ENCODE data around the gene CLTCL1. TPM values are rescaled to one million over a fixed set of nuclear protein-coding genes. Genes with fewer than 3 reads are reported as not detected.

CLTCL1 gene
- total RNA-seq, 4 donors from 2014 or later, result 3.8 to 8.6 (median 5.6) TPM

DNA sequence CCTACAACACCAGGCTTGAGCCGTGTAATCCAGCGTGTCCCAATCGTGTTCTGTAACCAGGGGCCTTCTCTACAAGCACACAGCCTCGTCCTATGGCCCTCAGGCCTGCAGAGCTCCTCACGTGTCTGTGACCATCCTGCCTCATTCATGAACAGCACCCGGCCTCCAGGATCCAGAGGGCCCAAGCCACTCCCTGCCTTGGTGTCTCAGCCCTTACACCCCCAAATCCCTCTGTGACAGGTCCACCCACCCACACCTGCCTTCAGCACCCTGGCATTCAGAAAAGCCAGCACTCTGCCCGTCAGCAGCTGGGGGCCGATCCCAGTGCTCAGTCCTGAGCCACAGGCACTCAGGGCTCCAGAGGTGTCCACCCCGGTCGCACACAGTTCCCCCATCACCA, 154.6 kb downstream of the CLTCL1 start:
- no peak for TF ChIP-seq POLR2A (IDR thresholded peaks at IDR 0.05)
- no peak for TF ChIP-seq POLR2AphosphoS5 (IDR thresholded peaks at IDR 0.05)
- no peak for TF ChIP-seq EP300 (IDR thresholded peaks at IDR 0.05; ENCODE audit: low read depth)
- TF ChIP-seq, protein P1, sequence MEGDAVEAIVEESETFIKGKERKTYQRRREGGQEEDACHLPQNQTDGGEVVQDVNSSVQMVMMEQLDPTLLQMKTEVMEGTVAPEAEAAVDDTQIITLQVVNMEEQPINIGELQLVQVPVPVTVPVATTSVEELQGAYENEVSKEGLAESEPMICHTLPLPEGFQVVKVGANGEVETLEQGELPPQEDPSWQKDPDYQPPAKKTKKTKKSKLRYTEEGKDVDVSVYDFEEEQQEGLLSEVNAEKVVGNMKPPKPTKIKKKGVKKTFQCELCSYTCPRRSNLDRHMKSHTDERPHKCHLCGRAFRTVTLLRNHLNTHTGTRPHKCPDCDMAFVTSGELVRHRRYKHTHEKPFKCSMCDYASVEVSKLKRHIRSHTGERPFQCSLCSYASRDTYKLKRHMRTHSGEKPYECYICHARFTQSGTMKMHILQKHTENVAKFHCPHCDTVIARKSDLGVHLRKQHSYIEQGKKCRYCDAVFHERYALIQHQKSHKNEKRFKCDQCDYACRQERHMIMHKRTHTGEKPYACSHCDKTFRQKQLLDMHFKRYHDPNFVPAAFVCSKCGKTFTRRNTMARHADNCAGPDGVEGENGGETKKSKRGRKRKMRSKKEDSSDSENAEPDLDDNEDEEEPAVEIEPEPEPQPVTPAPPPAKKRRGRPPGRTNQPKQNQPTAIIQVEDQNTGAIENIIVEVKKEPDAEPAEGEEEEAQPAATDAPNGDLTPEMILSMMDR (IDR thresholded peaks at IDR 0.05), result no peak
- H3K4me1 ChIP-seq, result no peaks in the 10 kb centered on the region
- peaks cover 0 to 41% (median 20%) of the 10 kb centered on the region in 4 donors for H3K36me3 ChIP-seq
- H3K9me3 ChIP-seq, result no peaks in the 10 kb centered on the region
- in situ Hi-C loops (cut with MboI; ENCODE audit: low pct_ligation_motif_present in 1 of 4, low pct_unique_long_range_greater_than_20kb in 1 of 4, low sequenced_read_pairs in 3 of 4) (loop anchor here in 1 of 4 donors (25.0 kb wide), 1 partner anchor 500 kb away; no protein-coding TSS in a partner anchor), intact Hi-C loops (cut with DNase I; ENCODE audit: low total_unique reads) (no loop called here)
- no peak for DNase-seq
- no peaks in the 10 kb centered on the region for H3K27me3 ChIP-seq
- H3K4me3 ChIP-seq, result no peak overlapping the region
- 94% methylated on average over 10 of the region's 10 CpGs; no CpG with 5 or more reads in 1 of the 2 donors for WGBS, 2 donors (ENCODE audit: low coverage in 1 of 2)
- no peak overlapping the region for H3K27ac ChIP-seq

DNA sequence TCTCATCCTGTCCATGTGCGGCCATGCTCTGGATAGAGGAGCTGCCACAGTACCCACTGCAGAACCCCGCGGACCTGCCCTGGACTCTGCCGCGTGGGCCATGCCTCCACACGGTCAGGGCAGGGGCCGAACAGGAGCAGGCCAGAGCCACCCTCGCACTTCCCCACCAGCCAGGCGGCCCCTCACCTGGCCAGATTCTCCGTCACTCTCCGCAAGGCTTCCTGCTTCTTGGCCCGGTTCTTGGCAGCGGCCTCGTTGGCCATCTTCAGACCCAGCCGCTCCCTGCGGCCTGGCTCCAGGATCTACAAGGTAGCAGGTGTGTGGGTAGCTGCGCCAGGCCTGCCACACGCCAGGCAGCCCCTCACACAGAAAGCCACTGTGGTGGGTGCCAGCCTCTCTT, 156.6 kb downstream of the CLTCL1 start:
- intact Hi-C loops (cut with DNase I; ENCODE audit: low total_unique reads), result no loop called here
- H3K9me3 ChIP-seq, result no peaks in the 10 kb centered on the region
- DNase-seq, result no peak
- H3K27ac ChIP-seq, result no peak overlapping the region
- TF ChIP-seq POLR2A (IDR thresholded peaks at IDR 0.05), result no peak
- TF ChIP-seq, protein P1 (IDR thresholded peaks at IDR 0.05), result no peak
- no peak for TF ChIP-seq EP300 (IDR thresholded peaks at IDR 0.05; ENCODE audit: low read depth)
- TF ChIP-seq POLR2AphosphoS5 (IDR thresholded peaks at IDR 0.05), result no peak
- H3K4me1 ChIP-seq, result no peaks in the 10 kb centered on the region
- WGBS, 2 donors (ENCODE audit: low coverage in 1 of 2), result 91 to 100% methylated on average over 6 to 18 of the region's 18 CpGs
- in situ Hi-C loops (cut with MboI; ENCODE audit: low pct_ligation_motif_present in 1 of 4, low pct_unique_long_range_greater_than_20kb in 1 of 4, low sequenced_read_pairs in 3 of 4), result loop anchor here in 1 of 4 donors (25.0 kb wide), 1 partner anchor 502 kb away; no protein-coding TSS in a partner anchor
- no peaks in the 10 kb centered on the region for H3K27me3 ChIP-seq
- peaks cover 0 to 25% (median 12%) of the 10 kb centered on the region in 4 donors for H3K36me3 ChIP-seq
- no peak overlapping the region for H3K4me3 ChIP-seq

DNA sequence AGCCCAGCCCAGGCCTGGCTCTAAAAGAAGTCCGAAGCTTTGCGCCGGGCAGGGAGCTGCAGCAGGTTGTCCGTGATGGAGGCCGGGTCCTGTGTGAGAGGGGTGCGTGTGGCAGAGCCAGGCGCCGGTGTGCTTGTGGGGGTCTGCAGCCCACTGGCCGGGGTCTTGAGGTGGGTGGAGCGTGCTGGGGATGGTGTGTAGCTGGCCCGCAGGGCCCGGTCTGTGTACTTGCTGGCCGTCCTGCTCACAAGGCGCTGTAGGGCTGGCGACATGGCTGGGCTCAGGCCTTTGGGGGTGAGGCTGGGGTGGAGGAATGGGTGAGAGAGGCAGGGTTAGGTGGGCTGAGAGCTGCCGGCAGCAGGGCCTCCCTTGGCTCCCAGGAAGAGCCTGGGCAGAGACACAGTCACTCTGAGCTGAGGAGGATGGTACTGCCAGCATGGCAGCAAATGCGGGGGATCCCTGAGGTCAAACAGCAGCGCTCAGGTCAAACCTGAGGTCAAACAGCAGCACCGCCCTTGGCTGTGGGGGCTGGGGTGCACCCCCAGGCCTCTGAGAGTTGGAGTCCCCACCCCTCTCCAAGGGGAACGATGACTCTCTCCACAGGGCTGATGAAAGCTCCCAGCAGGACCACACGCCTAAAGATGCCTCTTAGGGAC, 157.2 kb downstream of the CLTCL1 start:
- Histone ChIP-seq H3K27me3 (no peaks in the 10 kb centered on the region), H3K4me1 (no peaks in the 10 kb centered on the region), H3K4me3 (no peak overlapping the region), H3K27ac (no peak overlapping the region), H3K36me3 (peaks cover 0 to 23% (median 11%) of the 10 kb centered on the region in 4 donors), H3K9me3 (no peaks in the 10 kb centered on the region)
- in situ Hi-C loops (cut with MboI; ENCODE audit: low pct_ligation_motif_present in 1 of 4, low pct_unique_long_range_greater_than_20kb in 1 of 4, low sequenced_read_pairs in 3 of 4) (loop anchor here in 1 of 4 donors (25.0 kb wide), 1 partner anchor 503 kb away; no protein-coding TSS in a partner anchor), intact Hi-C loops (cut with DNase I; ENCODE audit: low total_unique reads) (no loop called here)
- WGBS, 2 donors (ENCODE audit: low coverage in 1 of 2), result 93 to 100% methylated on average over 4 to 21 of the region's 21 CpGs
- TF ChIP-seq EP300 (IDR thresholded peaks at IDR 0.05; ENCODE audit: low read depth), result no peak
- TF ChIP-seq POLR2A (IDR thresholded peaks at IDR 0.05), result no peak
- TF ChIP-seq, protein P1 (IDR thresholded peaks at IDR 0.05), result no peak
- no peak for TF ChIP-seq POLR2AphosphoS5 (IDR thresholded peaks at IDR 0.05)
- DNase-seq, result no peak

- no peaks in the 10 kb centered on the region for H3K9me3 ChIP-seq
- peaks cover 0 to 16% (median 8%) of the 10 kb centered on the region in 4 donors for H3K36me3 ChIP-seq
- H3K27ac ChIP-seq, result no peak overlapping the region
- intact Hi-C loops (cut with DNase I; ENCODE audit: low total_unique reads), result no loop called here
- no peak for DNase-seq
- H3K27me3 ChIP-seq, result no peaks in the 10 kb centered on the region
- in situ Hi-C loops (cut with MboI; ENCODE audit: low pct_ligation_motif_present in 1 of 4, low pct_unique_long_range_greater_than_20kb in 1 of 4, low sequenced_read_pairs in 3 of 4), result loop anchor here in 1 of 4 donors (25.0 kb wide), 1 partner anchor 504 kb away; no protein-coding TSS in a partner anchor
- no peak for TF ChIP-seq POLR2AphosphoS5 (IDR thresholded peaks at IDR 0.05)
- no peaks in the 10 kb centered on the region for H3K4me1 ChIP-seq
- H3K4me3 ChIP-seq, result no peak overlapping the region
- 91% methylated on average over 13 of the region's 13 CpGs; no CpG with 5 or more reads in 1 of the 2 donors for WGBS, 2 donors (ENCODE audit: low coverage in 1 of 2)
These were observed 158.0 kb downstream of the CLTCL1 start for GRCh38 chr22:19133561-19133960.
